GM20431 (cell line): ENCODE results near the gene NHLH1.

ENCODE experiments used
- in situ Hi-C: fragments of 300-500 bp; cut with MseI, MboI; formaldehyde crosslinking; loops from one replicate; pipeline ENCODE4 v1.15.0; 2020; ENCODE audit warnings: low sequenced_read_pairs; ENCODE audit not compliant: unreplicated experiment

The NHLH1 gene

DNA sequence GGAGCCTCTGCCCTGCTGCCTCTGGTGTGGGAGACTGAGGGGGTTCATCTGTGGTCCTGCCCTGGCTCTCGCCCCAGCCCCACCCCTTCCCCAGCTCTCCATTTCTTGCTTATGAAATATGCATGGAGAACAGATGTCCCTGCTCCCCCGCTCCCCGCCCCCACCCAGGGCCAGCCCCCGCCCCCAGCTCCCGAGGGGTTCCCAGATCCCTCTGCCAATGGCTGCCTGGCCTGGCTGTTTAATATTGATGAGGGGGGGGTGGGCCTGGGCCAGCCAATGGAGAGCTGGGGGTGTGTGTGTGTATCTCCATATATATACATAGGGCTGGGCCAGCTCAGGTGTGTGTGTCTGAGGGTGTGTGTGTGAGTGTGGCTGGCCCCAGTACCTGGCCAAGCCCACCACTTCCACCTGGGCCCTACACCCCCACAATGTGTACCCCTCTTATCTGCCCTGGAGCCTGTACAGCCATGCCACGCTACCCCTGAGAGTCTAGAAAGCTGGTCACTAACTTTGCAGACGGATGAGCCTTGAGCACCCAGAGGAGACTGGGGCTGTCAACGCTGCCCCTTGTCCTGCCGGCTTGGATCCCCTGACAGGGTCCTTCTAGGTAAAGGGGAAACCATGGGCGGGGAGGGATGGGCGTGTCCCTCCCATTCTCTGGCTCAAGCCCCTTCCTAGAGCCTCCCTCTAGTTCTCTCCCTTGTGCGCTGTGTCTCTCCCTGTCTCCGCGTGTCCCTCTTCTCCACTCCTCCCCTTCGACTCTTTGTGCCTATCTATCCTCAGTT is at the start of gene NHLH1:
Gene NHLH1, plus strand, starts transcription at position 341 of the 785 bp plus-strand sequence. CDS start 3,661 bp downstream, outside the sequence.
- in situ Hi-C loops, result no loop called here

DNA sequence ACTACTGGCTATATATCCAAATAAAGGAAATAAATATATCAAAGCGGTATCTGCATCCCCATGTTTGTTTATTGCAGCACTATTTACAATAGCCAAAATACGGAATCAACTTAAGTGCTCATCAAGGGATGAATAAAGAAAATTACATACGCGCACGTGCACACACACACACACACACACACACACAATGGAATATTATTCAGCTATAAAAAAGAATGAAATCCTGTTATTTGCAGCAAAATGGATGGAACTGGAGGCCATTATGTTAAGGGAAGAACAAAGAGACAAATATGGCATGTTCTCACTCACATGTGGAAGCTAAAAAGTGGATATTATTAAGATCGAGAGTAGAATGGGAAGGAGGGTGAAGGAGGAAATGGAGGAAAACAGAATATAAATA is 44.0 kb upstream of the NHLH1 start:
- in situ Hi-C loops, result no loop called here

DNA sequence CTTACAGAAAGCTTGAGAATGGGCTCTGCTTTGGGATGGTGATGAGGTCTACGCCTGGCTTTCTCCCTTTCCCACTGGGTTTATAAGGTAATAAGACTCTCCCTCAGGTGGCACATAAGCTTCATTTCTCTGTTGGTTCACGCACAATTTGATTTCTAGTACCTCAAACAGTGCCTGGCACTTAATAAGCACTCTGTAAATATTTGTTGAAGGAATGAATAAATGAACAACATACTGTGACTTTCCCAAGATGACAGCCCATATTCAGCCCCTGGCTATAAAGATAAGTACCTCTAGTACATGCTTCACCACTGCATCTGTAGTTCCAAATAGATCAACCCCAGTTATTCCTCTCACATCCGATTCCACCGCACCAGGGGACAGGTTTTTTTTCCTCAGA is 41.6 kb upstream of the NHLH1 start:
- in situ Hi-C loops, result no loop called here

DNA sequence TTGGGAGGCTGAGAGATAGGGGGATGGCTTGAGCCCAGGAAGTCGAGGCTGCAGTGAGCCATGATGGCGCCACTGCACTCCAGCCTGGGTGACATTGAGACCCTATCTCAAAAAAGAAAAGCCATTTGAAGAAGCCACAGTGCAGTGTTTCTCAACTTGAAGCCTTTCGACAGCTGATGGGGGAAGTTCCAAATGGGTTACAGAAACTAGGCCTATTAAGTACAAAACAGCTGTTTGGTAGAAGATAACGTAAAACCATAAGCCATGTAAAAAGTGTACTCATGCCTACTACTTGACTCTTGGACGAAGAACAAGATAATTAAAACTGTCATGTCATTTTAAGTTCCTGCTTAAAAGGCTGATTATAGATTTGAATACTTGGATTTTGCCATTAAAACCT is 40.5 kb upstream of the NHLH1 start:
- in situ Hi-C loops, result no loop called here

DNA sequence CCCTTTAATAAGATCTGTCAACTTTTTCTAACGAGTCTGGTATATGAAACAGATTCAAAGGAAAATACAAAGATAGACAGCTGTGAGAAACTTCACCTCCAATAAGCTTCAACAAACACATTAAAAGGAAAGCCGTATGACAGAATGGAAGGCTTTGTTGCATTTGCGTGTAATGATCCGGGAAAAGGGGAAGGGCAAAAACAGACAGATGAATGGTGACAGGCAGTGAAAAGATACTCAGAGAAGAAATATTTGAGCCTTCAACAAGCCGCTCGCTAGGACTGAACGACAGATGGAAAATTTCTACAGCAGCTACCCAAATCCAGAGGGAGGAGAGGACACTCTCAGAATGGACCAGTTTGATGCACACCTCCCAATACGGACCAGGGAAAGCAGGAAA is 38.7 kb upstream of the NHLH1 start:
- in situ Hi-C loops, result no loop called here

DNA sequence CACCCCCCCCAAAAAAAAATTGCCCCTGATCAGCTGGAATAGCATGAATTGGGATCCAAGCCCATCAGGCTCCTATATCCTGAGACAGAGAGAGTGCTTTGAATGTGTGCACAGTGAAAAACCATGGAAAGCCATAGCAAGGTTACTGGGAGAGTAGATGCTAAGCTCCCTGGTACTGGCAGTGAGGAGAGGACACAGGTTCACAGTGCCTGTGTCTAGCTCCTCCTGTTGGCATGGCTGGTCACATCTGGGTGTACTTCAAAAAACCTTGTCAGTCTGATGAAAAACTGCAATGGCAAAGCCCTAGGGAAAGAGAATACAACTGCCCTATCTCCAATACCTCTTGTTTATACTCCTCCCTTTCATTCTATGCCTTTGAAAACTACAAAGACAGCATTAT is 36.8 kb upstream of the NHLH1 start:
- in situ Hi-C loops, result no loop called here

DNA sequence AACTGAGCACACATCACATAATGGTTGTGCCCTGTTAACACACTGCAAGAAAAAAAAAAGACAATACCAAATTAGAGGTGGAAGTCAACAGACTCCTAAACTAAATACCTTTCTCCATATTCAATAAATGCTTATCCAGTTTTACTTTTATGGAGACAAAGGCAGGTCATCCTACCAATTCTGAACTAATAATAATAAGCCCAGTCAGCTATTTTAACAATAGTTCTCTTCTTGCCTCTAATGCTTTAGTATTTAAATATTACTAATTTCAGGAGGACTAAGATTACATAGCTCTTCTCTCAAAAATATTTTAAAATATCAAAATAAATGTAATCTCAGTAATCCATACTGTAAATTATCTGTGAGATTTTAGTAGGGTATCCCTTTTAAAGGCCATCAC is 34.4 kb upstream of the NHLH1 start:
- in situ Hi-C loops, result no loop called here

DNA sequence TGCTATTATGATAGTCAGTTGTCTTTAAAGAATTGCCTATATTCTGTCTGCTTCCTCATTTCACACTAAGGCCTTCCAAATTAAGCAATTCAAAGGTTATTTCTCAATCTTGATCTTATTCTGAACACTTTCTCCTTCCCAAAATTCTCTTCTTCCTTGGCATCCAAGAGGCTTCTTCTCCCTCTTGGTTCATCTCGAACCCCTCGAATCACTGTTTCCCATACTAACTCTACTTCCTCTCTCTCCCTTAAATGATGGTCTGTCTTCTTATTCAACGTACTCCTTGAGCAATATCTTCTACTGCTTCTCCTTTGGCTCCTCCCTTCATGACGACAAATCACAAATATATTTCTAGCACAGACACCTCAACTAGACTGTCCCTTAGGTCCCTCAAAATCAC is 28.3 kb upstream of the NHLH1 start:
- in situ Hi-C loops, result no loop called here

DNA sequence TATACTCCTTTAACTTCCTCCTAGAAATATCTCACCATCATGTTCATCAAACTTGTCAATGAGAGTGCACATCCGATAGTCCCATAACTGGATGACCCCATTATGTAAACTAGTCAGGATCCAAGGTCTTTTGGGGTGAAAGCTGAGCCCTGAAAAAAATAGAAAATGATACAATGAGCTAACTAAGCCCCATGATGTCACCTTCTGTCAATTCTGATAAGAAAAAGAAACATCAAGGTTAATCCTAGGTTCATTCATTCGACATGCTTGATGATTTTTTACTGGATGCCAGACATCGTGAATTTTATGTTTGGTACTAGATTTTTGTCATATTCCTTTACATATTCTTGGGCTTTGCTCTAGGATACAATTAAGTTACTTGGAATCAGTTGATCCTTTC is 26.7 kb upstream of the NHLH1 start:
- in situ Hi-C loops, result no loop called here

DNA sequence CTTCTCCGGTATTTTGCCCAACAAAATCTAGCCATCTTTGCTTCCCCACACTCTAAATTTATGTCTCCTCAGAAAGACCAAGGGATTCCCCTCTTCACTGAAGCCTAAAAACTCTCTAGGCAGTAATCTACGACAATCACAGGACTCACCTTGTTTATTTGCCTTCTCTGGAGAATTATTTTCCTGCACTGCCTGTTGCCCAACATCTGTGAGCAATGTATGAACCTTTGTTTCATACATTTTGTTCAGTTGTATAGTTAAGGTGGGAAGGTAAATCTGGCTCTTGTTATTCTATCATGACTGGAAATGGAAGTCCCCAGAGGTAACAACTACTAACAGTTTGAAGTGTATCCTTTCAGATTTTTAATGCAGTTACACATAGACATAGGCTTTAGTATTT is 26.0 kb upstream of the NHLH1 start:
- in situ Hi-C loops, result no loop called here

DNA sequence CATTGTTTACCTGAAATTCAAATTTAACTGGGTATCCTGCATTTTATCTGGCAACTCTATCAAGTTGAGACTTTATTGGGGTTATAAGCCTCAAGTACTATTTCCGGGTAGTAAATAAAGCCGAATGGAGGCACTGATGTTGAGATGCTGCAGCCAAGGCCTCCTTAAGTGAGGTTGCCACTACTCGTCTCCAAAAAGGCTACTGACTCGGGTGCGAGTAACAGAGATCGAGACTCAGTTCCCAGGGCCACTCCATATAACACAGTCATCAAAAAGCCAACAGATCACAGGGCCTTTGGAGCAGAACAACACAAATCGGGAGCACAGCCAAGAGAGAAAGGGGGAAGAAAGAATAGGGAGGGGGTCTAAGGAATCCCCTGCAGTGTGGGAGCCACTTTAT is 24.3 kb upstream of the NHLH1 start:
- in situ Hi-C loops, result no loop called here

DNA sequence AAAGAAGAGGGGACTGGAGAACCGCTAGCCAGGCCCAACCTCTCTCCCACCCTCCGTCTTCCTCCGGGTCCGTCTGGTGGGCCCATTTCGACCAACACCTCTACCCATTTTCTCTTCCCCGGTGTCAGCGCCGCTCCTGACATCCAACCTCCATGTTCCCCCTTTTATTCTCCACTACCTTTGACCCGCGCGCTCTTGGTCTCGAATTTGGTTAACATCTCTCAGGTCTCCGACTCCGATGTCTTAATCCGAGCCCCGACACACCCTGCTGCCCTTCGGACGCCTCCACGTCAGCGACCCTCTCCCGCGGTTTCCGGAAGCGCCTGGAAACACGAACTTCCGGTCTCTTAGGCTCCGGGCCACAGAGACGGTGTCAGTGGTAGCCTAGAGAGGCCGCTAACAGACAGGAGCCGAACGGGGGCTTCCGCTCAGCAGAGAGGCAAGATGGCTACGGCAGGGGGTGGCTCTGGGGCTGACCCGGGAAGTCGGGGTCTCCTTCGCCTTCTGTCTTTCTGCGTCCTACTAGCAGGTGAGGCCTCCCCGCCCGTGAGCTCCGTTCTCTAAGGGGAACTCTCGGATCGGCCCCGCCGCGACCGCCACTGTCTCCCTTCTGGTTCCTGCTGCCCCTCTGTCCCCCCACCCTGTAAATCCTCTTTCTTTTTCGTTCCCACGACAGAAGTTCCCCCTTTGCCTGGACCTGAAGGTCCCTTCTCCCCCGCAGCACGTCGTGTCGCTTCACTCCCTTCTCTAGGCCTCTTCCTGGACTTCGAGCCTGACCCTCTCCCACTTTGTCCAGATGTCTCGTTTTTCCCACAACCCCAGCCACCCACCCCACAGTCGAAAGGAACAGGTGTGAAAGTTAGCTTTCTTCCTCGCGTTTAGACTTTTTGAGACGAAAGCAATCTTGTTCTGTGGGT is 23.7 kb upstream of the NHLH1 start, which contains the start of the genes COPA and NCSTN:
Gene COPA, minus strand, starts transcription at position 298 of the 917 bp plus-strand sequence. Its CDS starts 80 bp downstream, at position 218.
Gene NCSTN, plus strand, starts transcription at position 431 of the 917 bp plus-strand sequence. Its CDS starts 14 bp downstream, at position 445.
- in situ Hi-C loops, result no loop called here

DNA sequence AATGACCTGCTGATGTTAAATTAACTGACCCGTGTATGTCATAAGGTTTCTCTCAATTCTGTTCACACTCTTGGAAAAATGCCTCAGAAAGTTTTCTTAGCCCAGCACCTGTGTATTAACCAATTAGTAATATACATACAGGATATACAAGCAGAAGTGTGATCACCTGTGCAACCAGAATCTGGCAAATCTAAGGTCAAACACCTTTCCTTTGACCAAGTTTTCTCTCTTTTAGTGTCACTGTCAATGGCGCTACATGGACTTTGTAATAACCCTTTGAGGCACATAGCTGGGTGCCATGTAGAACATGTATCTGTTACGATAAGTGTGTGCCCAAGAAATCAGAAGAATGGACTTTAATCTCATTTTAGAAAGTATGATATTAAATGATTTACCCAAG is 22.6 kb upstream of the NHLH1 start:
- in situ Hi-C loops, result no loop called here

DNA sequence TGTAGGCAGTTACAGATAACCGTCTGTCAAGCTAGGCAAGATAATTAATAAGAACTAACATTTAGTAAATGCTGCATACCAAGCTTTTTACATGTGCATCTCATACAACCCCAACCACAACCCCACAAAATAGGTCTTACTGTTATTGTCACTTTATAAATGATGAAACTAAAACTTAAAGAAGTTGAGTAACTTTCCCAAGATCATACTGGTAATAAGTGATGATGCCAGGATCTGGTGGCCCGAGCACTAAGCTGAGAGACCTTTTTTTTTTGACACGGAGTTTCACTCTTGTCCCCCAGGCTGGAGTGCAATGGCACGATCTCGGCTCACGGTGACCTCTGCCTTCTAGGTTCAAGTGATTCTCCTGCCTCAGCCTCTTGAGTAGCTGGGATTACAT is 21.9 kb upstream of the NHLH1 start:
- in situ Hi-C loops, result no loop called here

DNA sequence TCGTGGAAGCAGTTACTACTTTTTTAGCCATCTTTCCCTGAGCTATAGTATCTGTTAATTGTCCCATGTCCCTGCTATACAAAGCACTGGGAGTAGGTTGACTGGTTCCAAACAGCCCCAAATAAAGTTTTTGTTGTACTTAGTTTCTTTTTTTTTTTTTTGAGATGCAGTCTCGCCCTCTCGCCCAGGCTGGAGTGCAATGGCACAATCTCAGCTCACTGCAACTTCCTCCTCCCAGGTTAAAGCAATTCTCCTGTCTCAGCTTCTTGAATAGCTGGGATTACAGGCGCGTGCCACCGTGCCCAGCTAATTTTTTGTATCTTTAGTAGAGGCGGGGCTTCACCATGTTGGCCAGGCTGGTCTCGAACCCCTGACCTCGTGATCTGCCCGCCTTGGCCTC is 20.4 kb upstream of the NHLH1 start:
- in situ Hi-C loops, result no loop called here

DNA sequence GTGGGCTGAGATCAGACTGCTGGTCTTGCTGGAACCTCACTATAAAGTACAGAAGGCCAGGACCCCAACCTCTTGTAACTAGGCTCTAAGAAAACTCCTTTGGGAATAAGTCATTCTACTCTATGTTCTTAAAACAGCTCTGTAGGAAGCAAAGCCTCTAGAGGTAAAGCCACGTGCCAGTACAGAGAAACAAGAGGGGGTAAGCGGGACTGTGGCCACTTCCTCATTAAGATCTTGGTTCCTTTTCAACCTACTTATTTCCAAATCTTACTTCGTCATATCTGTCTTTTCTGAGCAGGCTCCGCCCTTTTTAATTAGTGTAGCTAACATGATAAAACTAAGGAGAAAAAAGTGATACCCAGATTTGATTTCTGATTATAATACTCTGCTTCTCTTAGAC is 19.9 kb upstream of the NHLH1 start:
- in situ Hi-C loops, result no loop called here

DNA sequence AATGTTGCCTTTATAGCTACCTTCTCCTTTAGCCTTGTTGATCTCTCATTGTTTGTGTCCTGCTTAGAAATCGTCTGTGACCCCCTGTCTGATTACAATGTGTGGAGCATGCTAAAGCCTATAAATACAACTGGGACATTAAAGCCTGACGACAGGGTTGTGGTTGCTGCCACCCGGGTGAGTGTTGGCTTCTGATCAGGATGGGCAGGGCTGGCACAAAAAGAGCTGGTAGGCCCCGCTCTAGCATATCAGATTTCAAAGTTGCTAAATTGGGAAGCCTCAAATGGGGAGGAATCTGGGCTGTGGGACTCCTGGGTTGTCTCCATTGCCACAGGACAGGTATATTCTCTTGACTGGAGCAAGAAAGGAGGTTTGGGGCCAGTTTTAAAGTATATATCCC is 15.2 kb upstream of the NHLH1 start:
- in situ Hi-C loops, result no loop called here

DNA sequence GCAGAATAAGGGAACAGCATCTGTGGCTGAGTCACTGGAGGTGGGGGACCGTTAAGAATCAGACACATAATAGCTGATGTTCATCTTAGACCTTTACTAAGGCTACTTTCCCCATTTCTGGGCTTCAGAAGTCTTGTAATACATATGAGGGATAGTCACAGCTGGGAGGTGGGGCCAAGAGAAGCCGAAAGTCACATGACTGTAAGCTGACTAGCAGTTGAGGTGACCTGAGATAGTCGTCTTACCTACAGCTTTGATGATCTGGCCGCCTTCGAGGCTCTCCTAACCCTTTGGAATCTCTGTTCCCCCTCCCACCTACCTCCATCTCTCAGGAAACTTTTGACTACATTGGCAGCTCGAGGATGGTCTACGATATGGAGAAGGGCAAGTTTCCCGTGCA is 14.3 kb upstream of the NHLH1 start:
- in situ Hi-C loops, result no loop called here

DNA sequence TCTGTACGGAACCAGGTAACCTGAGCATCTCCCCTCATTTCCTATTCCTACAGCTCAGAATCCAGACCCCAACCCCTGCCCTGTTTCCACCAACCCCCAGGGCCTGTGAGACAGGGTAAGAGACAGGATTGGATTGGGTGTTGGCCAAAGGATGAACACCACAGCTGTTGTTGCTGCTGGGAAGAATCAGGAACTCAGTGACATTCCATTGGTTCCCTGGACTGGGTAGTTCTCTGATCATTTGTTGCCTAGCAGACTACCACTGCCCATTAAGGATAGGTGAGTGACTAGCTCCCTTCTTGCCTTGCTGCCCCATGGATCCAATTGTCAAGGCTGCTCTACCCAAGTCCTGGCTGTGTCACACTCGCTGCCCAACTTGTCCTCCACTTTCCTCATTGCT is 13.6 kb upstream of the NHLH1 start:
- in situ Hi-C loops, result no loop called here

DNA sequence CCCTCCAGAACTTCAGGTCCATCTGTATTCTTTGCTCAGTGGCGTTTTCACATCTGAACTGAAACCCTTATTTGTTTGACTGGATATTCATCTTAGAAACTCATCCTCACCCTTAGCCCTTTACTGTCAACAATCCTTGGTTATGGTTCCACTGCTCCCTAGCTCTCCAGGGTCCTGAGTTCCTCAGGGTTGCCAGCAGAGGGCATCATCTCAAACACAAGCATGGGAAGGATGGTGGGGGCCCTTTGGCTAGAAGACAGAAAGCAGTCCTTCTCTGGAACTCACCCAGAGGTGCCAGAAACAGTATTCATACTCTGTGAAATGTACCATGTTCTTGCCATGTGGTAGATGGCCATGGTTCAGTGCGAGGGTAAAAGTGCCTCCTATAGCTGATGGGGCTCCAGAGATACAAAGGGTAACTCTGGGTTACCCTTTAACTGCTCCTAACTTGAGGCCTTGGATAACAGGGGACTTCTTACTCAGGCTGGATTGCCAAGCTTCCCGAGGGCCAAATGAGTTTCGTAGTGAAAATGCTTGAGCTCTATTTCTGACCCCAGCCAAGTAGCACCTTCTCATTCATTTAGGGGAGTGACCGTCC is 12.4 kb upstream of the NHLH1 start:
- in situ Hi-C loops, result no loop called here
